Left ventricle myocardium inferior (tissue), 1 donor: ENCODE measurements around the gene PTPRT. TPM values are rescaled to one million over a fixed set of nuclear protein-coding genes. Genes with fewer than 3 reads are reported as not detected.

Experiments
- DNase-seq: peaks from one replicate; pipeline ENCODE4 v3.0.0-alpha.2; 2020
- H3K27ac ChIP-seq: fragments of 200-600 bp; replicated peaks from 2 replicates; pipeline ENCODE4 v1.8.0; 2021
- H3K27me3 ChIP-seq: fragments of 200-600 bp; 2 replicates; pipeline ENCODE4 v1.8.0; 2021; ENCODE audit warnings: low read depth
- H3K36me3 ChIP-seq: fragments of 200-600 bp; 2 replicates; pipeline ENCODE4 v1.8.0; 2021
- H3K4me1 ChIP-seq: fragments of 200-600 bp; 2 replicates; pipeline ENCODE4 v1.8.0; 2021
- H3K4me3 ChIP-seq: fragments of 200-600 bp; 2 replicates; pipeline ENCODE4 v1.8.0; 2021; ENCODE audit warnings: mild to moderate bottlenecking, moderate library complexity
- H3K9me3 ChIP-seq: fragments of 200-600 bp; replicated peaks from 2 replicates; pipeline ENCODE4 v1.8.0; 2021
- CTCF ChIP-seq: fragments of 200-600 bp; IDR thresholded peaks from 2 replicates; pipeline ENCODE4 v1.8.0; 2021; ENCODE audit warnings: antibody characterized with exemption, mild to moderate bottlenecking, borderline replicate concordance
- intact Hi-C: fragments of 100-400 bp; cut with micrococcal nuclease; formaldehyde crosslinking; loops from one replicate; pipeline ENCODE4 v1.11.0; 2022
- total RNA-seq: library from RNA; stranded (reverse); fragmentation: NEBNext Ultra II Directional; extraction: Animal tissue kit (Norgen Biotek cat#: 25700); gene quantifications from one replicate; pipeline ENCODE4 v1.2.1, GENCODE V29; 2021
- donor health status: DM: no; HTN: yes; CAD: no; lungs with severe emphysema.

The PTPRT gene
- total RNA-seq, 1 donor from 2014 or later, result 0.08 TPM

- H3K4me3 ChIP-seq, result no peak overlapping the region
- no peak for DNase-seq
- intact Hi-C loops, result no loop called here
- H3K9me3 ChIP-seq, result no peaks in the 10 kb centered on the region
- H3K36me3 ChIP-seq, result no peaks in the 10 kb centered on the region
- H3K27ac ChIP-seq, result no peak overlapping the region
- H3K27me3 ChIP-seq, result no peaks in the 10 kb centered on the region
- no peaks in the 10 kb centered on the region for H3K4me1 ChIP-seq
- no peak for TF ChIP-seq CTCF
These were observed 314.1 kb downstream of the PTPRT start for GRCh38 chr20:42875581-42875980.

DNA sequence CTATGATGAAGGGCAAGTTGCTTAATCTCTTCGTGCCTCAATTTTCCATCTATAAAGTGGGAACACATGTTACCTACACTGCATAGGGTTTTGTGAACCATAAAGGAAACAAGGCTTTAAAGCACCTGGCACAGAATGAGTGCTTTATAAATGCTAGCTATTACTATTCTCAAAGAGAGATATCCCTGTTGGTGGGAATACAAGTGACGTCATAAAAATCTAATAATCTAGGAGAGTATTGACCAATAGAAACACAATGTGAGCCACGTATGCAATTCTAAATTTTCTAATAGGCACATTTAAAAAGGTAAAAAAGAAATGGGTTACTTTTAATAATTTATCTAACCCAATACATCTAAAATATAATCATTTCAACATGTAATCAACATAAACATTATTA is 316.4 kb downstream of the PTPRT start:
- Histone ChIP-seq H3K27ac (no peak overlapping the region), H3K9me3 (no peaks in the 10 kb centered on the region), H3K4me1 (no peaks in the 10 kb centered on the region), H3K27me3 (no peaks in the 10 kb centered on the region), H3K36me3 (no peaks in the 10 kb centered on the region), H3K4me3 (no peak overlapping the region)
- intact Hi-C loops, result no loop called here
- DNase-seq, result no peak
- no peak for TF ChIP-seq CTCF

DNA sequence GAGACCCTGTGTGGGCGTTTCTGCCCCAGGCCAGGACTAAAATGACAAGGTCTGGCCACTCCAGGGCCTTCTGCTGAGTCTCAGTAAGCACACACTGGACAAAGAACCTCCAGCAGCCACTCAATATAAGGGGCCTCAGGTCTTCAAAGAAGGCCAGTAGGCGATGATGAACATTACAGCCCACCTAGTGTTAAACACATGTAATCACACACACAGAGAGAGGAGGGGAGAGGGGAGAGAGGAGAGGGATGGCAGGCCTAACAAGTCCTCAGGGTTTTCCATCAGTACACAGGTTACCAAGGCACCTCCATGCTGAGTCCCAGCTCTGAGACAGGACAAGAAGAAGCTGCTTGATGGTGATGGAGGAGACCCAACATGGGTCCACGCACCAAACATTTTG is 325.6 kb downstream of the PTPRT start:
- Histone ChIP-seq H3K27me3 (no peaks in the 10 kb centered on the region), H3K27ac (no peak overlapping the region), H3K9me3 (no peaks in the 10 kb centered on the region), H3K36me3 (no peaks in the 10 kb centered on the region), H3K4me3 (no peak overlapping the region), H3K4me1 (no peaks in the 10 kb centered on the region)
- TF ChIP-seq CTCF, result no peak
- intact Hi-C loops, result no loop called here
- DNase-seq, result no peak

- no peak for DNase-seq
- TF ChIP-seq CTCF, result no peak
- Histone ChIP-seq H3K27ac (no peak overlapping the region), H3K27me3 (no peaks in the 10 kb centered on the region), H3K4me3 (no peak overlapping the region), H3K4me1 (no peaks in the 10 kb centered on the region), H3K36me3 (no peaks in the 10 kb centered on the region), H3K9me3 (no peaks in the 10 kb centered on the region)
- intact Hi-C loops, result no loop called here
These were observed 327.3 kb downstream of the PTPRT start for GRCh38 chr20:42862446-42862845.

DNA sequence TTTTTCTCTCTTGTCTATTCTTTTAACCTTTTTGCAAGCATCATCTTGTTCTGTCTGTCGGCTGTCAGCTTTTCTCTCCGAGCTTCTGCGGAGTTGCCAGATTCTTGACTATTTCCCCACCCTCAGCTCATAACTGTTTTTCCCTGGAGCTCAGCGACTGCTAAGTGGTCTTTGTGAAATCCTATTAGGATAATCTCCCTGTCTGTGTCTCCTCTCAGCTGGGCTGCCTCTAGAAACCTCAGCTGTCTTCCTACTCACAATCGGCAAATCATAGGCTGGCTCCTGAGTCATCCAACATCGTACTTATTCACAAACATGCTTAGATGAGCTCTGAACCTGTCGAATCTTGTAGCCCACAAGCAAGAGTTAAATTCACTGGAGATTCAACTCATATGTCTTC is 332.3 kb downstream of the PTPRT start:
- H3K36me3 ChIP-seq, result no peaks in the 10 kb centered on the region
- no peaks in the 10 kb centered on the region for H3K4me1 ChIP-seq
- no peak overlapping the region for H3K27ac ChIP-seq
- H3K27me3 ChIP-seq, result no peaks in the 10 kb centered on the region
- DNase-seq, result no peak
- intact Hi-C loops, result no loop called here
- TF ChIP-seq CTCF, result no peak
- H3K9me3 ChIP-seq, result no peaks in the 10 kb centered on the region
- H3K4me3 ChIP-seq, result no peak overlapping the region

GRCh38 chr20:42855896-42856295 is 333.8 kb downstream of the PTPRT start:
- no peak for TF ChIP-seq CTCF
- H3K27me3 ChIP-seq, result no peaks in the 10 kb centered on the region
- H3K4me1 ChIP-seq, result no peaks in the 10 kb centered on the region
- no peaks in the 10 kb centered on the region for H3K36me3 ChIP-seq
- intact Hi-C loops, result no loop called here
- no peak overlapping the region for H3K27ac ChIP-seq
- H3K9me3 ChIP-seq, result no peaks in the 10 kb centered on the region
- H3K4me3 ChIP-seq, result no peak overlapping the region
- DNase-seq, result no peak
